NCI-H82 treated with DMSO at 0.1 percent for 48 hours (cell line): Measurements from ENCODE around the gene PCID2.

Source experiments
- DNase-seq: peaks from one replicate; lab custom pipeline; 2025; ENCODE audit not compliant: unreplicated experiment; lab: John Stamatoyannopoulos, UW

Gene PCID2

DNA sequence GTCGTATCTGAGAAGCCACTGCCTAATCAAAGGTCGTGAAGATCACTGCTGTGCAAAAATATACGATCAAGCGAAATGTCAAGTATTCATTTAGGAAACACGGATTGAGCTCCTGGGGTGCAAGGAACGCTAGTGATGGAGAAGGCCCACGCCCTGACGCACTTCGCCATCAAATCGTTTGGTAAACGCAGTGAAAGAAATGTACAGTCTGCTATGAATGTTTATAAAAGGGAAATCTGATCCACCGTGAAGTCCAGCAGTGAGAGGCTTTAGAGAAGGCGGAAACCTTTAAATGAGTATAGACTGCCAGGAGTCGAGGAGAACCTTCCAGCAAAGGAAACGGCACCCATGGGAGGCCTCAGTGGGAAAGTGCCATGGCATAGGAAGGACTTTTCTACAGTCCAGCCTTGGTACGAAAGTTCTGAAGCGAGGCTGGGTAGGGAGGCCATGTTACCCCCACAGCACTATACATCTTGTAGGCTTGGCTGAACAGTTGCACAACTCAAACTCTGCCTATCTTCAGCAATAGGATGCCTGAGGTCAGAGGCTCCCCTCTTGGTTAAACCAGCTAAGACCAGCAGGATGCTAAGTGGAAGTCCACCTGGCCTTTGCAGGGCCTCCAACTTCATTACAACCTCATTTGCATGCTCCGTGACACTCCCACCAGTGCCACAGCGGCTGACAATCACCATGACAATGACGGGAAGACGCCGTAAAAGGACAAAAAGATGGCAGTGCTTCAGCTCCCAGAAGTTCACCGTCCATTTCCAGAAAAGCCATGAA, 20.4 kb downstream of the PCID2 start:
- DNase-seq = no peak

DNA sequence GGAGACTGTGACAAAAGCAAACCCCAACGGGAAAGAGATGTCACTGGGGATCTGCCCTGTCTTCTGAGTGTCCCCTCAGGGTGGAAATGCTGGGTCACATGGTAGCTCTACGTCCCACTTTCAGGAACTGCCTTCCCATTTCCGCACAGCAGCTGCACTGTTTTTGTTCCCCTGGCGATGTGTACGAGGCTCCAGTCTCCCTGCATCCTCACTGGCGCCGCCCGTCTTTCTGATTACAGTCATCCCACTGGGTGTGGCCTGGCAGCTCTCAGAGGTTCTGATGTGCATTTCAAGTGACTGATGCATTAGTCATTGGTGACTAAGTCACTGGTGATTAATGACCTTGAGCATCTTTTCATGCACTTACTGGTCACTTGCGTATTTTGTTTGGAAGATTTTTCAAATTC, 21.2 kb downstream of the PCID2 start:
- DNase-seq = no peak

DNA sequence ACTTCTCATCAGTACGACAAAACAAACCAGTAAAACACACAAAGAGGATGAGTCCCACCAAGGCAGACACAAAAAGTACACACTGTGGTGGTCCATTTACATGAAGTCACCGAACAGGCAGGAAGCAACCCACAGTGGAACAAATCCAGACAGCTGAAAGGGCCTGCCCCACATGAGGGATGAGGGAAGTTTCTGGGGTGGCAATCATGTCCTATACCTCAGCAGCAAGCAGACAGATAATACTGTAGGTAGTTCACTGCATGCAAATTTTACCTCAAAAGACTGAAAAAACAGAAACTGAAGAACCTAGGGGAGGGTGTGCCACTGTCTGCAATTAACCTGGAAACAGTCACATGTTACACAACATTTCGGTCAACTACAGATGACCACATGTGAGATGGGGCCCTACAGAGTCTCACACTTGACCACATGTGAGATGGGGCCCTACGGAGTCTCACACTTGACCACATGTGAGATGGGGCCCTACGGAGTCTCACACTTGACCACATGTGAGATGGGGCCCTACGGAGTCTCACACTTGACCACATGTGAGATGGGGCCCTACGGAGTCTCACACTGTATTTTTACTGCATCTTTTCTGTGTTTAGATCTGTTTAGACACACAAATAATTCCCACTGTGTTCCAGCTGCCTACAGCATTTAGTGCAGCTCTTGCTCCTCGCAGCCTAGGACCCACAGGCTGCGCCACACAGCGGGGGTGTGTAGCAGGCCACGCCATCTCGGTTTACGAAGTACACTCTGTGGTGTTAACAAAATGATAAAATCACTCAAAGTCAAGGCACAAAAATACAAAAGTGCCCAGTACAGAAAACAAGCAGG, 22.2 kb downstream of the PCID2 start:
- no peak for DNase-seq

DNA sequence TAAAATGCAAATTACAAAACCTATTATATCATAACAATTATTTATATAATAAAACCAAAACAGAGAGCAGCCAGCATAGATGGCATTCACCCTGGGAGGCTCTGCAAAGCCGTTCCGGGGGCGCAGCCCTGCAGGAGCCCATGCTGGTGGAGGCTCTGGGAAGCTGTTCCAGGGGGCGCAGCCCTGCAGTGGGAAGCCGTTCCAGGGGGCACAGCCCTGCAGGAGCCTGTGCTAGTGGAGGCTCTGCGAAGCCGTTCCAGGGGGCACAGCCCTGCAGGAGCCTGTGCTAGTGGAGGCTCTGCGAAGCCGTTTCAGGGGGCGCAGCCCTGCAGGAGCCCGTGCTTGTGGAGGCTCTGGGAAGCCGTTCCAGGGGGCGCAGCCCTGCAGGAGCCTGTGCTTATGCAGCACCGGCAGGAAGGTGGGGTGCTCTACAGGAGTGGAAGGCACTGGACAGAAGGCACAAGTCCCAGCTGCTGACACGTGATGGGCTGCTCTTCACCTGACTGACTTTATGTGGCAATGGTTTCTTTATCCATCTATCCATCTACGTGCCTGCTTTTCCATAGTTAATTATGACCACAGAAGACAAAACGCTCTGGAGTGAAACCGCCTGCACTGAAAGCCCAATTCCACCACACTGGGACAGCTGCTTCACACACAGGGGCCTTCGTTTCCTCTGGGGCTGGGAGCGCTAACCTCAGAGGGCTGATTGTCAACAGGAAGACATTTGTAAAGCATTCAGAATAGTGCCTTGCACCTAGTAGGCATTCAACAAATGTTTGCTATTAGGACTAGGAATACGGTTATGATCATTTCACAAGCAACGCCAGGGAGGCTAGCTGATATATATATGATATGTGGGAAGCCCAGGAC, 23.7 kb downstream of the PCID2 start:
- DNase-seq = no peak

DNA sequence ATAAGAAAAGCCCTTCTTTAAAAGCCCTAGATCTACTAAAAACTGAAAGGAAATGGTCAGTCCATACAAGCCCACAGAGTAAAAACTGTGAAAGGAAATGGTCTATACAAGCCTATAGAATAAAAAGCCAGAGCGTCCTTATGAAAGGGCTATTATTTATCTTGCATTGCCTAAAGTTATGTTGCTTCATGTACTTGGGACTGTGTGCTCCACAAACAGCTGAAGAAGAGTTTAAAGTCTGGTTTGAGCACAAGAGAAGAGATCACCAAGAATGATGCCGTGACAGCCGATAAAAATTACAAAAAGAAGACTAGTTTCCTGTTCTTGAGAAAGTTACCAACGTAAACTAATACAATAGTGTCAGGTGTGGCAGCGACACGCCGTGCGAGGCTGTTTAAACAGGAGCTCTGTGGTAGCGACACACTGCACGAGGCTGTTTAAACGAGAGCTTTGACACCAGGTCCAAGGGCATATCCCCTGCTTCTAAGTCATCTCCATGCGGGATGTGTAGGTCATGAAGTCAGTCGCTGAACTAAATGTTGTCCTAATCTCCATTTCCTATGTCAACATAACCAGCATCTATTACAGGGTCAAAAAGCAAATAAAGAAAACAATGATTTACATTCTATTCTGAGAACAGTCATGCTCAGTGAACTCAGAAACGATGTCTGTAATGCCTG, 24.9 kb downstream of the PCID2 start:
- no peak for DNase-seq

DNA sequence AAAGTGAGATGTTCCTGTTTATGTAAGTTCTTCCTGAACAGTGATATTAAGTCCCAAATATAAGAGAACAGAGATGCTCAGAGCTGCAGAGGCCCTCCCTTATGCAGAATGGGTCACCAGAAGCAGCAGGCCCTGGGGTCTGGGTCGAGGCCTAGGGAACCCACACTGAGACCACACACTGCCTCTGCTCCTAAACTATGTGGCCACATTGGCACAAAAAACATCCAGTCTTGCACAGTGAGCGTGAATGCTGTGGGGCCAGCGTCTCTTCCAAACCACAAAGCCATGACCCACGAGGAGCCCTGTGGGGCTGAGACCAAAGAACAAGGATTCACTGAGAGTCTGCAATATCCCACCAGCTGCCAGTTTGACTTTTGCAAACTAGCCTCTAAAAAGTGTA, 26.4 kb downstream of the PCID2 start:
- DNase-seq = no peak

DNA sequence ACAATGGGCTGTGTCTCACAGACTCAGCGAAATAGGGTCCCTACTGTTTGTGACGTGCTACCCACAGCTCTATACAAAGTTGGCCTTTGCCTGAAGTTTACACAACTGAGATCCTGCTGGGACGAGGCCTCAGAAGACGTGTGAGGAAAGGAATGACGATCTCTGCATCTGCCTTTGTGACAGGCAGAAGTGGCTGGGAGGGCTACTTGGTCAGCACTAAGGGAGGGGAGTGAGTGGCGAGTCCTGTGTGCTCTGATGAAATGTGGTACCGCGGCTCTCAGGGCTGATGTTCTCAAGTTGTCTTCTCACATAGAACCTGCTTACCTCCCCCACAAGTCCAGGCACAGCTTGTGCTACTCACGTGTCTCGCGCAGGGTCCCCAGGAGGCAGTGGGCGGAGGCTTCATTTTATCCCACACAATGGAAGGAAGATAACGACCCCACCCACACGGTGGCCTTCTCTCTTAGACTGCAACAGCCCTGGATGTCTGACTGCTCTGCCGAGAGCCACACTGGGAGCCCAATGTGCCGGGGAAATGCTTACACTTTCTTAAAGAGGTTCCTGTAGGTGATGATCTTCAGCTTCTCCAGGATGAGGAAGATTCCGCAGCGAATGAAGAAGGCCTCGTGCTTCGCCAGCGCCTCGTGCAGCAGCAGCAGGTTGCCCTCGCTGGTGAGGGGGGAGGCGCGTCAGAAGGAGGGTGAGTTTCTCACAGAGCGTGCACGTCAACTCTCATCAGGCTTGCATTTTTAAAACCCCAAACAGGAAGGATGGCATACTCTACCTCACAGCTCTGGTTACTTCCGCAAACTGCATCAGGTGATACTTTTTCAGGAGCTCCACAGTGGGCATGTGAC, 28.9 kb downstream of the PCID2 start:
- no peak for DNase-seq

DNA sequence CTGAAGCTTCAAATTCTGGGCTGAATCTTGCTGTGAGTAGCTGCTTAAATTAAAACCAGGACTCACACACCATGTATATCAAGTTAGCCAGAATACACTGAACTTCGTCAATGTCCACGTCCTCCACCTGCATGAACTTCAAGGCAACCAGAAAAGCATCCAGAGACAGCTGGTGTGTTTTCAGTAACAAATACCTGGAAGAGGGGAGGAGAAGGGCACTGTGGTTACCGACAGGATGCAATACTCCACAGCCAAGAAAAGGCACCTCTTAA, 29.6 kb downstream of the PCID2 start:
- no peak for DNase-seq

DNA sequence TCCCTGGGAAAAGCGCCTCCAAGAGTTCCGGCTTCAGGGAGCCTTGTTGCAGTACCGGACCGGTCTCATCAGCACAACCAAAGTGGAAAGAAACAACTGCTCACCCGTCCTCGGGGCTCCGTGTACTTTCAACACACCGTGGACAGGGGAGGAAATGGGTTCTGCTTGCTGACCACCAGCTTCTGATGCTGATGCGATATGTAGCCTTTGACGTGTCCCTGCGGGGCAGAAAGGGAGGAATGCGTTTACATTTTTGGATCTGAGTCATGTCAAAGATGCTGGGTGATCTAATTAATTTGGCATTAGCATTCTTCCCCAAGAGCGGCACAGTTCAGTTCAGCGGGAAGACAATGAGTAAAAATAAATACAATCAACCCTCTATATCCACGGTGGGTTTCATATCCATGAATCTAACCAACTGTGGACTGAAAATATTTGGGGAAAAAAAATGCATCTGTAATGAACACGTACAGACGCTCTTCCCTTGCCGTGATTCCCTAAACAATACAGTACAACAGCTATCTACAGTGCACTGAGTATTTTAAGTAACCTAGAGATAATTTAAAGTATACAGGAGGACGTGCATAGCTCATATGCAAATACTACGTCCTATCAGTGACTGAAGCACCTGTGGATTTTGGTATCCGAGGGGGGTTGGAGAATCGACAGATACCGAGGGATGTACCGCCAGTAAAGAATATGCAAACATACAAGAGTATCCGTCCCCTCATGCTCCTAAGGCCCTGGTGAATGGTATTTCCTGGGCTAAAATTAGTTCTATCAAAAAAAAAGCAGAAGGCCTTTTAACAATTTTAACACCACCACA, 30.2 kb downstream of the PCID2 start:
- DNase-seq = no peak

DNA sequence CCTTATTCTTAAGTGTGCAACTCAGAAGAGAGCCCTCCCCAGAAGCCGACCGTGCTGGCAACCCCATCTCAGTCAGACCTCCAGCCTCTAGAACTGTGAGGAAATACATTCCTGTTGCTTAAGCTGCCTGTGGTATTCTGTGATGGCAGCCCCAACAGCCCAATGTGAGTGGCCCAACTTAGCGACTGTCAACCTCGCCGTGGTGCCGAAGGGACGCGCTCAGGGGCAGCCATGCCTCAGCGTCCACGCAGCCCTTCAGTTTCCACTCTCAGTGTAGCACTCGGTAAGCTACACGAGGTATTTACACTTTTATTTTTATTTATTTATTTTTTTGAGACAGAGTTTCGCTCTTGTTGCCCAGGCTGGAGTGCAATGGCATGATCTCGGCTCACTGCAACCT, 31.6 kb downstream of the PCID2 start:
- no peak for DNase-seq

DNA sequence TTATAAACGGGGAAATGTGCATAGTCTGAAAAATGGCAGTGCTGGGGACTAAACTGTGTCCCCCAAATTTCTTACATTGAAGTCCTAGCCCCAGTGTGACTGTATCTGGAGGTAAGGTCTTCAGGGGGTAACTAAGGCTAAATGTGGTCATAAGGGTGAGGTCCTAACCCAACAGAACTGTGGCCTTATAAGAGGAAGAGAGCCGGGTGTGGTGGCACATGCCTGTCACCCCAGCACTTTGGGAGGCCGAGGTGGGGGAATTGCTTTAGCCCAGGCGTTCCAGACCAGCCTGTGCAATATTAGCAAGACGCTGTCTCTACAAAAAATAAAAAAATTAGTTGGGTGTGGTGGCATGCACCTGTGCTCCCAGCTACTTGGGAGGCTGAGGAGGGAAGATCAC, 32.2 kb downstream of the PCID2 start:
- no peak for DNase-seq

DNA sequence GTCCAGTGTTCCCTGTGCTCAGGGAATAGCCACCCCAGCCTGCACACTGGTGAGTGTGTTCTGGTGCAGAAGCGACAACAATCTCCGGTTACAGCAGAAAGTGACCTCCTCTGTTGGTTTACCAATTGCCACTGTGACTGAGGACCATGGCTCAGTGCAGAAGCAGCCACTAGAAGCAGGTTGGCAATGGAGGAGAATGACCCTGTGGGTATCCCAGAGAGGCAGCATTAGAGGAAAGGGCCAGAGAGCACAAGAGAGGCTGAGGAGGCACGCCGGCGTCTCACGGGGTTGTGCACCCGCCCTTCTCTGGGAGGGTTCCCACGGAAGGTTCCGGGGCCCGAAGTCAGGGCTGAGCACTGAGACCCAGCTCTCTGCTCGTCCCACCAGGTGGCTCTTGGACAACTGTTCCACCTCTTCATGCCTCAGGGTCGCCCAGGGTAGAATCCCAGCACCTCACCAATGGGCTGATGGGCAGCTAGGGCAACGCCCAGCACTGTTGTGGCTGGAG, 36.0 kb downstream of the PCID2 start:
- DNase-seq = no peak

DNA sequence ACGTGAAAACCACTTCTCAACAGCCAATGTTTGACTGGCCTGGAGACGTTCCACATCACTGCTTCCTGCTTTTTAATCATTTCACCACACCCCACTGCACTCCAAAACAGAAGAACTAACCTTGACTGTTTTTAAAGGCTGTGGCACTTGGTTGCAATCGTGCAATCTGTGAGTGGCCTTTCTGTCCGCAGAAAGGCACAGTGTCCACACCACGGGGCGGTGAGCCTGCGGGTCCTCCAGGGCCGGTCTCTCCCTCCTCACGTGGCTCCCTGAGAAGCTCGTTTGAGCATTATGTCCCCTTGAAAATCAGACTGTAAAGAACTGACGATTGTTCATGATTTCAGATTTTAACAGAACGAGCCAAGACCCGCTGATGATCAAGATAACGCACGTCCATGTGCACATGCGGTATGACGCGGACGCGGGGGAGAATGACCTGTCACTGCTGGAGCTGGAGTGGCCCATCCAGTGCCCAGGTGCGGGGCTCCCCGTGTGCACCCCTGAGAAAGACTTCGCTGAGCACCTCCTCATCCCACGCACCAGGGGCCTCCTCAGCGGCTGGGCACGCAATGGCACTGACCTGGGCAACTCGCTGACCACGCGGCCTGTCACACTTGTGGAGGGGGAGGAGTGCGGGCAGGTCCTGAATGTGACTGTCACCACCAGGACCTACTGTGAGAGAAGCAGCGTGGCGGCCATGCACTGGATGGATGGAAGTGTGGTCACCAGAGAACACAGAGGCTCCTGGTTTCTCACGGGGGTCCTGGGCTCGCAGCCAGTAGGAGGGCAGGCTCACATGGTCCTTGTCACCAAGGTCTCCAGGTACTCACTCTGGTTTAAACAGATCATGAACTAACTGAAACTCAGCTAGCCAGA, 37.0 kb downstream of the PCID2 start:
- DNase-seq = no peak

DNA sequence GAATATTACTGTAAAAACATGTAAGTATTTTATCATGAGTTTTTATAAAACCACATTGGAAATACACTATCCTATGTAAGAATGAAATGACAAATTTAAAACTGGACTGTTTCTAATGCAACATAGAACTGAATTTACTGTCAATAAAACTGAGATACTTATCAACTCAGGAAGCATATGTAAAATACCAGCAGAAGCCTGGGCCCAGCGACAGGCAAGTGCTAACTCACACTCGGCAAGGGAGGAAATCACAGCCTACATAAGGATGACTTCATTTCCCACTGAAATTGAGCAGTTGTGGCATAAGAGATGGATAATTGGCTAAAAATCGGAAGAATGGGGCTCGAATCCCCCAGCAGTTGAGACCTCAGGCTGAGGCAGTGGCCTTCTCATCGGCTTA, 38.0 kb downstream of the PCID2 start:
- no peak for DNase-seq

DNA sequence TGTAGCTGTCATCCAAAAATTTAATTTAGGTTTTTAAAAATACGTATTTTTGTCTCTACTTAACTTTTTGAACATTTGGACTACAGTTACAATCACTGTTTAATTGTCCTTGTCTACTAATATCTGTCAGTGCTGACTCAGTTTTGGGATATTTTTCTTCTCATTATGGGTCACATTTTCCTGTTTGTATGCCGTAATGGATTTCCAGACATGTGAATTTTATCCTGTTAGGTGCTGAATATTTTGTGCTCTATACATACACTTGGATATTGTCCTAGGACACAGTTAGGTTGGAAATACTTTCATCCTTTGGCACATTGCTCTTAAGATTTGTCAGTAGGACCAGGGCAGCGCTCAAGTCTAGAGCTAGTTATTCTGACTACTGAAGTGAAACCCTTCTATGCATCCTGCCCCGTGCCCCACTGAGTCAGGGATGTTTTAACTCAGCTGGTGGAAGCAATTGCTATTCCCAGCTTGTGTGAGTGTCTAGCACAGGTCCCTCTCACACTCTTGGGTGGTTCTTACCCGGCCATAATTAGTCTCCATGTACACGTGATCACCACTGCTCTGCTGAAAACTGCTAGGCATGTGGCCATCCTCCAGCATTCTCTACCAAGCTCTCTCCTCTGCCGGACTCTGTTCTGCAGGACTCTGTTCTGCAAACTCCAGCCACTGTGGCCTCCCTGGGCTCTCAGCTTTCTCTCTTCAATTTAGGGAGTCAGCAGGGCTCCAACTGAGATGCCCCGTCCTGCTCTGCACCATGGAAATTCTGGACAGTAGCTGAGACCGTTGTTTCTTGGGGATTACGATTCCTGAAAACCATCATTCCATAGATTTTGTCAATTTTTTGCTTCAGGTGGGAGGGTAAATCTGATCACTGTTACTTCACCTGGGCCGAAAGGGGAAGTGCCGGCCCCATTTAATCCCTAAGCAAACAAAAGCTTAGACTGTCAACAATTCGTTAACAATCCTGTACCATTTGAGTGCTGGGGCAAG, 38.9 kb downstream of the PCID2 start:
- DNase-seq = no peak

DNA sequence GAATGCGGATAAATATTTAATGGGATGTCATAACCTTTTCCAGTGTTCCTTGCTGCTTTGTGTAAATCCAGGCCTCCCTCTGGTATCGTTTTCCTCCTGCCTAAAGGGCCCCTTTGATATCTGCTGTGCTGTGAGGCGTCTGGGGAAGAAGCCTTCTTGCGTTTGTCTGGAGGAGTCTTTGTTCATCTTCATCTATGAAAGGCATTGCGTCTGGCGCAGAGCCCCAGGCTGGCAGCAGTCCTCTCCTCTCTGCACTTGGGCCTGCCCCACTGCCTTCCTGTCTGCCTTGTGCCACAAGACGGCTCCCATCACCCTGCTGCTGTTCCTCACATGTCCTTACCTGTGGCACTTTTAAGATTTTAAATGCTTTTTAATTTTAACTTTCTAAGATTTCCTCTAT, 40.3 kb downstream of the PCID2 start:
- DNase-seq = no peak

DNA sequence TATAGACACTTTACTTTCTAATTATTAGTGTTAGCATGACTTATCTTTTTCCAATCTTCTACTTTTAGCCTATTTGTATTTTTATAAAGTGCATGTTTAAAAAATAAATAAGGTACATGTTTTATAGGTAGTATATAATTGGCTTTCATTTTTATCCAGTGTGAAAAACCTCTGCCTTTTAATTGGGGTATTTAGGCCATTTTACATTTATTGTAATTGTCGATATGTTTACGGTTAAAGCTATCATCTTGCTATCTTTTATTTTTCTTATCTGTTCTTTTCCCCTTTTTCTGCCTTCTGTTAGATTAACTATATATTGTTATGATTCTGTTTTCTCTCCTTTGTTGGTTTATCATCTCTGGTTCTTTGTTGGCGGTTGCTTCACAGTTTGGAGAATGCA, 40.9 kb downstream of the PCID2 start:
- no peak for DNase-seq
